ENCODE results near the gene GTPBP3.

The GTPBP3 gene

GRCh38 chr19:17319473-17320238 lies 17.7 kb upstream of the GTPBP3 start:
- Mint-ChIP-seq H3K4me1 (ENCODE audit: low read depth) (no peaks in the 10 kb centered on the region), H3K4me3 (no peak overlapping the region), H3K27me3 (ENCODE audit: low read depth) (no peaks in the 10 kb centered on the region), H3K36me3 (ENCODE audit: low read depth) (peaks cover 29% of the 10 kb centered on the region), H3K27ac (no peak overlapping the region), H3K9me3 (no peaks in the 10 kb centered on the region)
- DNase-seq (ENCODE audit: low spot score): no peak

- H3K36me3 Mint-ChIP-seq (ENCODE audit: low read depth): peaks cover 28% of the 10 kb centered on the region
- H3K9me3 Mint-ChIP-seq: no peaks in the 10 kb centered on the region
- H3K4me3 Mint-ChIP-seq: no peak overlapping the region
- no peaks in the 10 kb centered on the region for H3K4me1 Mint-ChIP-seq (ENCODE audit: low read depth)
- H3K27ac Mint-ChIP-seq: no peak overlapping the region
- no peak for DNase-seq (ENCODE audit: low spot score)
- no peaks in the 10 kb centered on the region for H3K27me3 Mint-ChIP-seq (ENCODE audit: low read depth)
Measured at GRCh38 chr19:17320435-17320834, 16.9 kb upstream of the GTPBP3 start.

GRCh38 chr19:17321655-17322489 lies 15.5 kb upstream of the GTPBP3 start:
- Mint-ChIP-seq H3K27me3 (ENCODE audit: low read depth) (no peaks in the 10 kb centered on the region), H3K9me3 (no peaks in the 10 kb centered on the region), H3K36me3 (ENCODE audit: low read depth) (peaks cover 20% of the 10 kb centered on the region), H3K27ac (no peak overlapping the region), H3K4me1 (ENCODE audit: low read depth) (no peaks in the 10 kb centered on the region), H3K4me3 (no peak overlapping the region)
- no peak for DNase-seq (ENCODE audit: low spot score)

- Mint-ChIP-seq H3K27me3 (ENCODE audit: low read depth) (no peaks in the 10 kb centered on the region), H3K4me1 (ENCODE audit: low read depth) (no peaks in the 10 kb centered on the region), H3K9me3 (no peaks in the 10 kb centered on the region), H3K27ac (no peak overlapping the region), H3K36me3 (ENCODE audit: low read depth) (peaks cover 20% of the 10 kb centered on the region), H3K4me3 (no peak overlapping the region)
- DNase-seq (ENCODE audit: low spot score): no peak
Measured at GRCh38 chr19:17322854-17323253, 14.5 kb upstream of the GTPBP3 start.

- DNase-seq (ENCODE audit: low spot score): no peak
- H3K9me3 Mint-ChIP-seq: no peaks in the 10 kb centered on the region
- no peak overlapping the region for H3K27ac Mint-ChIP-seq
- no peaks in the 10 kb centered on the region for H3K4me1 Mint-ChIP-seq (ENCODE audit: low read depth)
- no peaks in the 10 kb centered on the region for H3K27me3 Mint-ChIP-seq (ENCODE audit: low read depth)
- H3K4me3 Mint-ChIP-seq: no peak overlapping the region
- peaks cover 20% of the 10 kb centered on the region for H3K36me3 Mint-ChIP-seq (ENCODE audit: low read depth)
Measured at GRCh38 chr19:17323300-17323963, 13.9 kb upstream of the GTPBP3 start.

GRCh38 chr19:17323964-17324332 lies 13.4 kb upstream of the GTPBP3 start:
- Mint-ChIP-seq H3K36me3 (ENCODE audit: low read depth) (peaks cover 20% of the 10 kb centered on the region), H3K27ac (no peak overlapping the region), H3K9me3 (no peaks in the 10 kb centered on the region), H3K27me3 (ENCODE audit: low read depth) (no peaks in the 10 kb centered on the region), H3K4me1 (ENCODE audit: low read depth) (no peaks in the 10 kb centered on the region), H3K4me3 (no peak overlapping the region)
- no peak for DNase-seq (ENCODE audit: low spot score)

DNA sequence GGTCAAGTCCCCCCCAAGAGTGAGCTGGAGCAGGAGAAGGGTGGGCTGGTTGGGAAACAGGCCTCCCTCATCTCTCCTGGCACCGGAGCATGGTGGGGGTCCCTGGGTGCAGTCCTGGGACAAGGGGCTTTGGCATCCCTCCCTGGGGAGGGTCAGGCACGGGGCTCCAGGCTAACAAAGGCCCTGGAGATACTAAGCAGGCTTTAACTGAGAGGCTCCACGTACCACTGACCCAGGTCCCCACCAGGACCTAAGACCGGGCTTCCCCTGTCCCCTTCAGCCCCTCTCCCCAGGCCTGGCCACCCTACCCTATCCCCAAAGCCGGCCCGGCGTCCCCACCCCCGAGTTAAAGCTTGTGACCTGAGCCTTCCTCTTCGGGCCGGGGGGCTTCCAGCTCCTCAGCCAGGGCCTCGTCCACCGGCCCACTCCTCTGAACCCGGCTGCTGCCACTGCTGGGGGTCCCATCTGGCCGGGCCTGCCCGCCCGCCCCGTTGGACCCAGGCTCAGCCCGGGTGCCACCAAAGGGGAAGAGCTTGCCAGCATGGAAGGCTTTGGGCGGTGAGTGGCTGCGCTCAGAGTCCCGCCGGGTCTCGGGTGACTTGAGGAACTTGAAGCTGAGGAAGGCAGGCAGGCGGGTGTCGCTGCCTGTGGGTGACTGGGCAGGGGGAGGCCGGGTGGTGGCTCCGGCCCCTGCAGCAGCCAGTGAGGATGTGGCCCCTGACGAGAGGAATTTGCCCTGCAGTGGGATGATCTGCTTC lies 12.8 kb upstream of the GTPBP3 start:
- Mint-ChIP-seq H3K4me3 (no peak overlapping the region), H3K27me3 (ENCODE audit: low read depth) (no peaks in the 10 kb centered on the region)

DNA sequence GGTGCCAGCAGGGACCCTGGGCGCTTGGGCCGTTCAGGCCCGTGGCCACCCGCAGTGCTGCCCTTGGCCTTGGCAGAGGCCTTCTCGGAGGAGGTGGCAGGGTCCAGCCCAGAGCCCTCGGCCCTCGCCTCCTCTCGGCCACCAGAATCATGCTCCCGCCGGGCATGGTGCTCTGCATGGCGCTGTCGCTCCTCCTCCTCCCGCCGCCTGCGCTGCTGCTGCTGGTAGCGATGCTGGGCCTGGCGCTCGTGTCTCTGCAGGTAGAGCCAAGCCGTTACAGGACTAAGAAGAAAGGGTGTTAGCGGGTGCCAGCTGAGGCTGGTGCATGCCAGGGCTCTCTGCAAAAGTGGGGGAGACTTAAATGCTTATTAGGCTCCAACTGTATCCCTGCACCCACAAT lies 12.2 kb upstream of the GTPBP3 start:
- H3K4me1 Mint-ChIP-seq (ENCODE audit: low read depth): no peaks in the 10 kb centered on the region
- peaks cover 5% of the 10 kb centered on the region for H3K27me3 Mint-ChIP-seq (ENCODE audit: low read depth)
- no peak overlapping the region for H3K4me3 Mint-ChIP-seq
- H3K27ac Mint-ChIP-seq: no peak overlapping the region
- peaks cover 14% of the 10 kb centered on the region for H3K36me3 Mint-ChIP-seq (ENCODE audit: low read depth)
- no peaks in the 10 kb centered on the region for H3K9me3 Mint-ChIP-seq
- DNase-seq (ENCODE audit: low spot score): no peak

More for the DNA sequence above, 12.8 kb upstream of the GTPBP3 start:
- H3K4me1 Mint-ChIP-seq (ENCODE audit: low read depth): no peaks in the 10 kb centered on the region
- no peaks in the 10 kb centered on the region for H3K9me3 Mint-ChIP-seq
- no peak overlapping the region for H3K27ac Mint-ChIP-seq
- no peak for DNase-seq (ENCODE audit: low spot score)
- peaks cover 16% of the 10 kb centered on the region for H3K36me3 Mint-ChIP-seq (ENCODE audit: low read depth)

GRCh38 chr19:17325881-17326594 lies 11.3 kb upstream of the GTPBP3 start:
- Mint-ChIP-seq H3K9me3 (no peaks in the 10 kb centered on the region), H3K27ac (no peak overlapping the region), H3K4me1 (ENCODE audit: low read depth) (no peaks in the 10 kb centered on the region), H3K36me3 (ENCODE audit: low read depth) (peaks cover 18% of the 10 kb centered on the region), H3K27me3 (ENCODE audit: low read depth) (peaks cover 11% of the 10 kb centered on the region), H3K4me3 (no peak overlapping the region)
- no peak for DNase-seq (ENCODE audit: low spot score)

- peaks cover 18% of the 10 kb centered on the region for H3K36me3 Mint-ChIP-seq (ENCODE audit: low read depth)
- no peak for DNase-seq (ENCODE audit: low spot score)
- H3K4me1 Mint-ChIP-seq (ENCODE audit: low read depth): no peaks in the 10 kb centered on the region
- H3K27me3 Mint-ChIP-seq (ENCODE audit: low read depth): peaks cover 11% of the 10 kb centered on the region
- H3K4me3 Mint-ChIP-seq: no peak overlapping the region
- H3K9me3 Mint-ChIP-seq: no peaks in the 10 kb centered on the region
- no peak overlapping the region for H3K27ac Mint-ChIP-seq
Measured at GRCh38 chr19:17326595-17326966, 10.8 kb upstream of the GTPBP3 start.

- Mint-ChIP-seq H3K27ac (no peak overlapping the region), H3K4me1 (ENCODE audit: low read depth) (no peaks in the 10 kb centered on the region), H3K4me3 (no peak overlapping the region), H3K27me3 (ENCODE audit: low read depth) (peaks cover 11% of the 10 kb centered on the region), H3K36me3 (ENCODE audit: low read depth) (peaks cover 17% of the 10 kb centered on the region), H3K9me3 (no peaks in the 10 kb centered on the region)
- DNase-seq (ENCODE audit: low spot score): no peak
Measured at GRCh38 chr19:17327068-17327653, 10.2 kb upstream of the GTPBP3 start.

GRCh38 chr19:17327654-17328516 lies 9.5 kb upstream of the GTPBP3 start:
- H3K27ac Mint-ChIP-seq: no peak overlapping the region
- peaks cover 4% of the 10 kb centered on the region for H3K4me1 Mint-ChIP-seq (ENCODE audit: low read depth)
- no peaks in the 10 kb centered on the region for H3K9me3 Mint-ChIP-seq
- DNase-seq (ENCODE audit: low spot score): no peak
- peak overlapping the region; percentile 59 for H3K4me3 Mint-ChIP-seq
- peaks cover 11% of the 10 kb centered on the region for H3K27me3 Mint-ChIP-seq (ENCODE audit: low read depth)
- peaks cover 14% of the 10 kb centered on the region for H3K36me3 Mint-ChIP-seq (ENCODE audit: low read depth)
